ENCODE measurements around the gene CCDC80. TPM values are rescaled to one million over a fixed set of nuclear protein-coding genes. Genes with fewer than 3 reads are reported as not detected.

Gene CCDC80
- 37.7 to 74.4 TPM (median 51.6 TPM) in 5 replicates for total RNA-seq (2022; extraction: Qiagen RNA extraction)

GRCh38 chr3:112640930-112641801 is at the start of gene CCDC80:
Gene CCDC80, minus strand, starts transcription at chr3:112641143. Its CDS starts 1,238 bp downstream, at chr3:112639905.

GRCh38 chr3:112561734-112562529 is 79.0 kb downstream of the CCDC80 start, which contains the start of the genes ATG3 and SLC35A5:
Gene ATG3, minus strand, starts transcription at chr3:112561962. Its CDS starts 434 bp downstream, at chr3:112561528.
Gene SLC35A5, plus strand, starts transcription at chr3:112562045. Its CDS starts 1,359 bp downstream, at chr3:112563404.

Other genes with a start within 250 kb of the CCDC80 start
- 0.05 to 0.08 TPM (median 0.06 TPM) in 3 of 5 replicates, not detected in the others for gene BTLA, start 141.7 kb downstream of the CCDC80 start, total RNA-seq (2022; extraction: Qiagen RNA extraction)
- 43.0 to 51.2 TPM (median 48.4 TPM) in 5 replicates for gene ATG3, start 79.2 kb downstream of the CCDC80 start, total RNA-seq (2022; extraction: Qiagen RNA extraction)
- gene SLC35A5, start 79.1 kb downstream of the CCDC80 start, total RNA-seq (2022; extraction: Qiagen RNA extraction) = 12.4 to 18.2 TPM (median 15.7 TPM) in 5 replicates
- gene CD200R1L, start 205.7 kb upstream of the CCDC80 start, total RNA-seq (2022; extraction: Qiagen RNA extraction) = 0.05 to 0.24 TPM in 2 of 5 replicates, not detected in the others

All from A549 treated with AZD2906 at 1 μM for 4 hours (cell line).